H1 (cell line): Measurements from ENCODE around the gene INSM2. TPM values are rescaled to one million over a fixed set of nuclear protein-coding genes. Genes with fewer than 3 reads are reported as not detected.

Experiments
- ASH2L ChIP-seq: fragments of 200-600, 300-600 bp; sonication (generic); IDR thresholded peaks from one replicate; pipeline ENCODE4 v1.7.1; 2017; ENCODE audit warnings: low read length
- EZH2 ChIP-seq: fragments of 200-600 bp; sonication (generic); IDR thresholded peaks from 2 replicates; pipeline ENCODE4 v1.7.1; 2012; ENCODE audit warnings: low read depth, mild to moderate bottlenecking, moderate library complexity, low read length, inconsistent platforms; ENCODE audit not compliant: severe bottlenecking
- GTF2F1 ChIP-seq: IDR thresholded peaks from 2 replicates; pipeline ENCODE4 v1.6.1; 2012; ENCODE audit warnings: low read depth, low read length, improper control_type of control experiment, borderline replicate concordance
- KDM4A ChIP-seq: IDR thresholded peaks from one replicate; pipeline ENCODE4 v1.7.1; 2012; ENCODE audit warnings: low read depth, mild to moderate bottlenecking, moderate library complexity, low read length, inconsistent platforms; ENCODE audit not compliant: severe bottlenecking
- SIN3A ChIP-seq, 2 experiments: IDR thresholded peaks in 1 of 2; conservative IDR thresholded peaks in 1 of 2; 2 replicates each; pipeline ENCODE4 v1.6.1; 2011 to 2012; ENCODE audit warnings: low read length in 2 of 2, improper control_type of control experiment in 1 of 2, low read depth in 1 of 2, mild to moderate bottlenecking in 1 of 2
- polyA plus RNA-seq, 7 experiments: library from polyadenylated mRNA; depleted of rRNA in 3 of 7; stranded (reverse) in 5 of 7; unstranded in 2 of 7; fragments of >200 nt in 5 of 7; fragments of 200-250 nt in 2 of 7; gene quantifications; 1 replicate in 5 of 7; 2 replicates in 1 of 7; 4 replicates in 1 of 7; pipeline versions ENCODE4 v1.2.1 to v1.2.3, GENCODE V29; 2011 to 2013; ENCODE audit warnings: missing spikeins in 2 of 7, mixed read lengths in 2 of 7
- total RNA-seq: library from RNA; stranded (reverse); fragmentation: NEBNext Ultra II Directional; extraction: Animal tissue kit (Norgen Biotek cat#: 25700); gene quantifications from 2 replicates; pipeline ENCODE4 v1.2.1, GENCODE V29; 2021

The INSM2 gene
- total and polyA plus RNA-seq, 2 of the 8 experiments (the other 6 are each of a cell fraction or from before 2014, with no cell fraction given): not detected

- TF ChIP-seq GTF2F1: no peak
- no peak for TF ChIP-seq SIN3A (conservative IDR thresholded peaks at IDR 0.05 in 1 of 2, IDR thresholded peaks at IDR 0.05 in 1 of 2; ENCODE audit: low read depth in 1 of 2, low read length in 2 of 2)
- TF ChIP-seq ASH2L: peak; percentile 68
- TF ChIP-seq KDM4A: peak; percentile 54
- peak; percentile 1 for TF ChIP-seq EZH2
These were observed 1.6 kb downstream of the INSM2 start (continued) for GRCh38 chr14:35535483-35536112.
